ENCODE results near the gene NUP210L.
"Not testable (repeated sequence)": the region's sequence is repeated elsewhere in the genome, so short reads cannot be mapped to it uniquely, and the experiment has no call there.

Gene NUP210L

DNA sequence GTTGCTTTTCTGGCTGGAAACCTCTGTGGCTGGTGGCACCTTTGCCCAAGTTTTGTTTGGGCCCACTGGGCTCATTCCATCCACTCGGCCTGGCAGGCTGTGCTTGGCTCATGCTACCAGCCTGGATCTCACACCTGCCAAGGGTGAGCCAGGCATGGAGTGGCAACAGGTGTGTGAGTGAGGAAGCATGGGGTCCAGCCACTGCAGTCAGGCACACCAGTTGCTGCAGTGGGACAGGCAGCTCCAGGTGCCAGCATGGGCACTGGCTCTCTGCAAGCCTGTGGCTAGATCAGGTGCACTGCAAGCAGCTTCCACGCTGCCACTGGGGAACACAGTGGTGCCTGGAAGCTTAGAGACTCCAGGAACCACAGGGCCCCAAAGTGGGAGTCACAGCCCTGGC lies 57.0 kb downstream of the NUP210L start:
- no peak for DNase-seq (ENCODE audit: low read depth)

DNA sequence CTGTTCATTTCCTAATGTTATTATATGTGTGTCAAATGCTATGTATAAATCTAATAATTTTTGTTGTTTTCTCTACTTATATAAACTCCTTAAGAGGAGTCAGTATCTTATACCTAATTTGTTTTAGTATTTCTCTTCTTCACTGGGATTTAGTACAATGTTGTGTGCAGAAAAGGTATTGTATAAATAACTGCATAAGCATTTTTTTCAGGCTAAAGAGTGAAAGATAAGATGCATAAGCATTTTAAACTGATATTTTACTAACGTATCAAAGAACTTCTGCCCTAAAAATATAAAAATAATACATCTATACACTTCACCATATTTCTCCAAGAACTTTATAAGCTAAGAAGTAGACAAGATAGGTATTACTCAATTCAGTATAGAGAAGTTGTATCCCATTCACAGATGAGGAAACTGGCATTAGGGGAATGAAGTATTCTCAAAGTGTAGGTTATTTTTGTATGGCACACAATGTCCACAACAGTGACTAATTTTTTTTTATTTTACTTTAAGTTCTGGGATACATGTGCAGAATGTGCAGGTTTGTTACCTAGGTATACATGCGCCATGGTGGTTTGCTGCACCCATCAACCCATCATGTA lies 59.3 kb downstream of the NUP210L start:
- no peak for DNase-seq (ENCODE audit: low read depth)

DNA sequence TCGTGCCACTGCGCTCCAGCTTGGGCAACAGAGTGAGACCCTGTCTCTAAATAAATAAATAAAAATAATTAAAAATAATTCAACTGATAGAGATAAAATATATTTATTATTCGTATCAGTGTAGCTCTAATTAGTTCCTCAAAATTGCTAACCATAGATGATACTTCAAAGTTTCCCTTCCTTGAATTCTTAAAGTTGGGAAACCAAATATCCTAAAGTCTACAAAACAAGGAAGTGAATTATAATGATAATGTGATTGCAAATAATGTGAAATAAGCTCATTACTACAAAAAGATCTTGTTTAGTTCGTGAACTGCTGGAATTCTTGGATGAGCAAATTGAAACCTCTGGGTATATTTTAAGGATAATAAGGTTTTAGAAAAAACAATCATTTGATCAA lies 60.5 kb downstream of the NUP210L start:
- DNase-seq (ENCODE audit: low read depth), result no peak

DNA sequence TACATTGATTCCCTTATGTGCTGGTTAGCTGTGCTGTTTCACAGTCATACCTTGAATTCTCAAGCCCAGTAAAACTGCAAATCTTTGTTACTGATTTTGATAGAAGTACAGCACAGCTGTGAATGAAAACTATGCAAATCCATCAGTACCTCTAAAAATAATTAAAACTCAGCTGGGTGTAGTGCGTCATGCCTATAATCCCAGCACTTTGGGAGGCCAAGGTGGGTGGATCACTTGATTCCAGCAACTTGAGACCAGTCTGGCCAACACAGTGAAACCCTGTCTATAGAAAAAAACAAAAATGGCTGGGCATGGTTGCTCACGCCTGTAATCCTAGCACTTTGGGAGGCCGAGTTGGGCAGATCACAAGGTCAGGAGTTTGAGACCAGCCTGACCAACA lies 61.2 kb downstream of the NUP210L start:
- DNase-seq (ENCODE audit: low read depth), result no peak

DNA sequence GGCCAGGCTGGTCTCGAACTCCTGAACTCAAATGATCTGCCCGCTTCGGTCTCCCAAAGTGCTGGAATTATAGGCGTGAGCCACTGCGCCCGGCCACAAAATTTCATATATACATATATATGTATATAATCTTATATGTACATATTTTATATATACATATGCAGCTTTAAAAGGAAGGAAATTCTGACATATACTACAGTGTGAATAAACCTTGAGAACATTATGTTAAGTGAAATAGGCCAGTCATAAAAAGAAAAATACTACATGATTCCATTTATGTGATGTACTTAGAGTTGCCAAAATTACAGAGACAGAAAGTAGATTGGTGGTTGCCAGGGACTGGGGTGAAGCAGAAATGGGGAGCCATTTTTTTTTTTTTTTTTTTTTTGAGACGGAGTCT lies 63.2 kb downstream of the NUP210L start:
- no peak for DNase-seq (ENCODE audit: low read depth)

DNA sequence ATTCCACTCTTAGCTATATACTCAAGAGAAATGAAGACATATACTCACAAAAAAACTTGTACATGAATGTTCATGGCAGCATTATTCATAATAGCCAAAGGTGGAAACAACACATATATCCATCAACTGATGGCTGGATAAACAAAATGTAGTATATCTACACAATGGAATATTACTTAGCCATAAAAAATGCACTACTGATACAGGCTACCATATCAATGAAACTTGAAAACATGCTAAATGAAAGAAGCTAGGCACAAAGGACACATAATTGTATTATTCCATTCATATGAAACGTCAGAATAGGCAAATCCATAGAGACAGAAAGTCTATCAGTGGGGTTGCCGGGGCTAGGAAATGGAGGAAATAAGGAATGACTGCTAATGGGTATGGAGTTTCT lies 67.3 kb downstream of the NUP210L start:
- DNase-seq (ENCODE audit: low read depth), result no peak

DNA sequence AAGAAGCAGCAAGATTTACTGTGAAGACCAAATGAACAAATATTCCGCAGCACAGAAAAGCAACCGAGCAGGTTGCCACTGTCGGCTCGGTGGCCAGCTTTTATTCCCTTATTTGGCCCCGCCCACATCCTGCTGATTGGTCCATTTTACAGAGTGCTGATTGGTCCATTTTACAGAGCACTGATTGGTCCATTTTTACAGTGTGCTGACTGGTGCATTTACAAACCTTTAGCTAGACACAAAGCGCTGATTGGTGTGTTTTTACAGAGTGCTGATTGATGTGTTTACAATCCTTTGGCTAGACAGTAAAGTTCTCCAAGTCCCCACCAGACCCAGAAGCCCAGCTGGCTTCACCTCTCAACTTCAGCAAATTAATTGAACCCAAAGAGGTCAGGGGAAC lies 71.8 kb downstream of the NUP210L start:
- DNase-seq (ENCODE audit: low read depth), result not testable (repeated sequence)

DNA sequence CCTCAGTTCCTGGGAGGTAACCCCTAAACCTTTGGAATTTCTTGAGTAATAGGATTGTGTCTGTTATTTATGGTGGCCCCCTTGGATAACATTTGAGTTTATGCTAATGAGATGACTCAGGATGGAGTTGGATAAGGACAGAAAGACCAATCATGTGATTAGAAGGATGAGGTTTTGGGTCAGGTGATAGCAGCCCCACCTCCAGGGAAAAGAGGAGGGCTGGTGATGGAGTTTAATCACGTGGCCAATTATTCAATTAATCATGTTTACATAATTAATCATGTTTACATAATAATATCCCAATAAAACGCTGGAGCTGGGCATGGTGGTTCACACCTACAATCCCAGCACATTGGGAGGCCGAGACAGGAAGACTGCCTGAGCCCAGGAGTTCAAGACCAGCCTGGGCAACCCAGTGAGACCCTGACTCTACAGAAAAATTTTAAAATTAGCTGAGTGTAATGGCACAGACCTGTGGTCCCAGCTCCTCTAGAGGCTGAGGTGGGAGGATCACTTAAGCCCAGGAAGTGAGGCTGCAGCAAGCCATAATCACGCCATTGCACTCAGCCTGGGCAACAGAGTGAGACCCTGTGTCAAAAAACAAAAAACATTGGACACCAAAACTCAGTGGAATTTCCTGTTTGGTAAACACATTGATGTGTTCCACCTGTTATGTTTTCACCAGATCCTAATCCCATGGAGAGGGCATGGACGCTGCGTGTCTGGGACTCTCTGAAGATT lies 73.3 kb downstream of the NUP210L start:
- no peak for DNase-seq (ENCODE audit: low read depth)

DNA sequence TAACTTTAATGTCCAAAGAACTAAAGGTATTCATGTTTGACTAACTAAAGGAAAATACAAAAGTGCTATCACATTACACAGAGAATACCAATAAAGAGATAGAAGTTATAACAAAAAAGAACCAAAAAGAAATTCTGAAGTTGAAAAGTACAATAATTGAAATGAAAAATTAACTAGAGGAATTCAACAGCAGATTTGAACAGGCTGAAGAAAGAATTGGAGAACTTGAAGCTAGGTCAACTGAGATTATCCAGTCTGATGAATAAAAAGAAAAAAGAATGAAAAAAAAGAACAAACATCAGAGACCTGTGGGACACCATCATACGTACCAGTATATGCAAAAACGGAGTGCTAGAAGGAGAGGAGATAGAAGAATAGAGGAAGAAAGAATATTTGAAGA lies 78.5 kb downstream of the NUP210L start:
- DNase-seq (ENCODE audit: low read depth), result no peak

DNA sequence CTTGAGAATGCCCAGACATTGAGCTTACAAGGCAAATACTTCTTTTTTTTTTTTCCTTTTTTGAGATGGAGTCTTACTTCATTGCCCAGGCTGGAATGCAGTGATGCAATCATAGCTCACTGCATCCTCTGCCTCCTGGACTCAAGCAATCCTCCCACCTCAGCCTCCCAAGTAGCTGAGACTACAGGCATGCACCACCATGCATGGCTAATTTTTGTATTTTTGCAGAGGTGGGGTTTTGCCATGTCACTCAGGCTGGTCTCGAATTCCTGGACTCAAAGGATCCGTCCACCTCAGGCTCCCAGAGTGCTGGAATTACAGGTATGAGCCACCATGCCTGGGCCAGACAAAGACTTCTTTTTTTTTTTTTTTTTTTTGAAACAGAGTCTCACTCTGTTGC lies 79.1 kb downstream of the NUP210L start:
- no peak for DNase-seq (ENCODE audit: low read depth)

DNA sequence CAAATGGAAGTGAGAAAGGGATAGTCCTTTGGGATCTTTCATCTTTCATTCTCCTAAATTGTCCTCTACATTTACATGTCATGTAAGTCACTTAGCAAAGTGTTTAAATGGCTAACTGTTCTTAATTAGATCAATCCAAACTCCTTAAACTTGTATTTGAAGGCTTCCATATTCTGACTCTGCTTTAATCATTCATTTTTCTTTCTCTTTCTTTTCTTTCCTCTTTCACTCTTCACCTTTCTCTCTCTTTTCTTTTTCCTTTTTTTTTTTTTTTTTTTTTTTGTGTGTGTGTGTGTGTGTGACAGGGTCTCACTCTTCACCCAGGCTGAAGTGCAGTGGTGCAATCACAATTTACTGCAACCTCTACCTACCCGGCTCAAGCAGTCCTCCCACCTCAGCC lies 92.6 kb downstream of the NUP210L start:
- no peak for DNase-seq (ENCODE audit: low read depth)

DNA sequence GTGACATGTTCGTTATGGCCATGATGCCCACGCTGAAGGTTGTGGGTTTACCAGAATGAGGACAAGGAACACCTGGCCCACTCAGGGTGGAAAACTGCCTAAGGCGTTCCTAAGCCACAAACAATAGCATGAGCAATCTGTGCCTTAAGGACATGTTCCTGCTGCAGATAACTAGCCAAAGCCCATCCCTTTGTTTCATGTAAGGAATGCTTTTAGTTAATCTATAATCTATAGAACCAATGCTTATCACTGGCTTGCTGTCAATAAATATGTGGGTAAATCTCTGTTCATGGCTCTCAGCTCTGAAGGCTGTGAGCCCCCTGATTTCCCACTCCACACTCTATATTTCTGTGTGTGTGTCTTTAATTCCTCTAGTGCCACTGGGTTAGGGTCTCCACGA lies 107.4 kb downstream of the NUP210L start:
- DNase-seq (ENCODE audit: low read depth), result not testable (repeated sequence)

DNA sequence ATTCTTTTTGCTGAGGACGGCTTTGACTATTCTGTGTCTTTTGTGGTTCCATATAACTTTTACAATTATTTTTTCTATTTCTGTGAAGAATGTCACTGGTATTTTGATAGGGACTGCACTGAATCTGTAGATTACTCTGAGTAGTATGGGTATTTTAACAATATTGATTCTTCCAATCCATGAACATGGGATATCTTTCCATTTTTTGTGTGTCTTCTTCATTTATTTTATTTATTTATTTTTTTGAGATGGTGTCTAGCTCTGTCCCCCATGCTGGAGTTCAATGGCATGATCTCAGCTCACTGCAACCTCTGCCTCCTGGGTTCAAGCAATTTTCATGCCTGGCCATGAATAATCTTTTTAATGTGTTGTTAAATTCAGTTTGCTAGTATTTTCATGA lies 121.2 kb downstream of the NUP210L start:
- not testable (repeated sequence) for DNase-seq (ENCODE audit: low read depth)

DNA sequence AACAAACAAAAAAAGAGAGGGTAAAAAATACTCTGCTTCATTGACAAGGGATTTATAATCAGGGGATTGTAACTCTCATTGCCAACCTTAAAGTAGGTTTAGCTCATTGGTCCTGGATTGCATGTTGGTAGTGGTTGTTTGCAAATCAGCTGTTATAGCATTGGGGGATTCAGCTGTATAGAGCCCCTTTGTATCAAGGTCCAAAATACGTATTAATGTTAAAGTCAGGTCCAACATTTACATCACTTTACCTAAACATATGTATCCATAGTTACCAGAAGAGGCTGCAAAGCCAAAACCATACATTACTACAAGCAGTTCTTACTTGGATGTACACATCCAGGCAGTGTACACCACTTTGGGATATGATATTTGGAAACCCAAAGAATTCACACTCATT lies 134.9 kb downstream of the NUP210L start:
- DNase-seq (ENCODE audit: low read depth), result no peak

DNA sequence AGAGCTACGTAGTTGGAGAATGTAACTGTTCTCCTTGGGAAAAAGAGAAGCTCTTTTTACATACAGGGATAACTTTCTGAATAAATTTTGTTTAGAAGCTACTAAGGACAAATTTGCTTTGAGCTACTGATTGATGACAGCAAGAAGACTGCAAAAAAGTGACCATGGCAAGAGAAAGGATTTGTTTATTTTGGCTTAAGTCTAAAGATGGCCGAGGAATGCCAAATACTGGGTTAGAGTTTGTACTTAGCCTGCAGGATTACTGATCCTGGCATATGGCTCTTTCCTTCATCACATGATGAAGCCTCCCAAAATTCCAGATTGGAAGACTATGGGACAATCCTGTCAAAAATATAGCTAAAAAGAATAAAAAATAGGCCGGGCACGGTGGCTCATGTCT lies 135.6 kb downstream of the NUP210L start:
- DNase-seq (ENCODE audit: low read depth), result no peak

DNA sequence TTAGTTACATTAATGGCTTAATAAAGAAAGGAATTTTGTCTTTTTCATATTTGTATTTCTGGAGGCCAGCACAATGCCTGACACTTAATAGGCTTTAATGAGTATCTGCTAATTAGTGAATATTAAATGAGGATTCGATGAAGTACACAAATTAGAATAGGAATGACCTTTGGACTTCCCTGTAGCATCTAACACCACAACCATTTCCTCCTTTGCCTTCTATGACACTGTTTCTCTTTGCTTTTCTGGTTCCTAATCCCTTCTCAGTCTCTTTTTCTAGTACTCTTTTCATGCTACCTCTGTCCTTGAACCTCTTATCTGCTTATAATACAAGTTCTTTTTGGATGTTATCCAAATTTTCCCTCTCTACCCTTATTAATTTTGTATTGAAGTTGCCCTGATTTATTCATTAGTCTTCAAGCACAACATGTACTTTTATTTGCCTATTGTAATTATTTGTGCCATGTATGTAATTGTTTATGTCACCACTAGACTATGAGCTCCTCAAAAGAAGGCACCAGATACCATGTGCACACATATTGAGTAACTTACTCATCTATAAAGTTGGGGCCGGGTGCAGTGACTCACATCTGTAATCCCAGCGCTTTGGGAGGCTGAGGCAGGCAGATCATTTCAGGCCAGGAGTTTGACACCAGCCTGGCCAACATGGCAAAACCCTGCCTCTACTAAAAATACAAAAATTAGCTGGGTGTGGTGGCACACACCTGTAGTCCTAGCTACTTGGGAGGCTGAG lies 140.5 kb downstream of the NUP210L start:
- DNase-seq (ENCODE audit: low read depth), result no peak

DNA sequence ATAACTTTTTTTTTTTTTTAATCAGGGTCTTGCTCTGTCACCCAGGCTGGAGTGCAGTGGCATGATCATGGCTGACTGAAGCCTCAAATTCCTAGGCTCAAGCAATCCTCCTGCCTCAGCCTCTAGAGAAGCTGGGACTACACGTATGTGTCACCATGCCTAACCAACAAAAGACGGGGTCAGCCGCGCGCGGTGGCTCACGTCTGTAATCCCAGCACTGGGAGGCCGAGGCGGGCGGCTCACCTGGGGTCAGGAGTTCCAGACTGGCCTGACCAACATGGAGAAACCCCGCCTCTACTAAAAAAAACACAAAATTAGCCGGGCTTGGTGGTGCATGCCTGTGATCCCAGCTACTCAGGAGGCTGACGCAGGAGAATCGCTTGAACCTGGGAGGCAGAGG lies 142.3 kb downstream of the NUP210L start:
- DNase-seq (ENCODE audit: low read depth), result not testable (repeated sequence)

DNA sequence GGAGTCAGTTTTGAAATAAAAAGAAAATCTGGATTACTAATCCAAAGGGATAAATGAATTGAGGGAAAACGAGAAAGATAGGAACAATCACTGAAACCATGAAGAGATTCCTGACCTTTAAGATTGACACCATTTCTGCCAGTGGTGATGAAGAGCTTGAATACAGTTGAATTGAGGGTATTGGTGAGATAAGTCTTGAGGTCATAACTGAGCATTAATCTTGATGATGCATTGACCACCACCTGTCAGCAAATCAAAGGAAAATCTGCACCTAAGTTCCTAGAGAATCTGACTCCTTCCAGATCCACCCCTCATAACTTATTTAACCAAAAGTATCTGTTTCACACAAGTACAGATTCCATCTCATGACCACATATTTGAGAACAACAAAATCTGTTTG lies 142.7 kb downstream of the NUP210L start:
- no peak for DNase-seq (ENCODE audit: low read depth)

DNA sequence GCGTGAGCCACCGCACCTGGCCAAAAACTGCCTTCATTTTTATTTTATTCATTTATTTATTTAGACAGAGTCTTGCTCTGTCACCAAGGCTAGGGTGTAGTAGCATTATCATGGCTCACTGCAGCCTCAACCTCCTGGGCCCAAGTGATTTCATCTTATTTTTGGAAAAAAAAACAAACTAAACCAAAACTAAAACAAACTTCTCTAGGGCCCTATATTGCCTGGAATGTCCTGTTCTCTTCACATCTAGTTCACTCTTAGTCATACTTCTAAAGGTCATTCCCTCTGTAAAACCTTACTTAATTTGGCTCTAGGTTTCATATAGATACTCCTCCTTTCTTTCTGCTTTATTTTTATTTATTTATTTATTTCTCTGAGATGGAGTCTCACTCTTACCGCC lies 148.7 kb downstream of the NUP210L start:
- no peak for DNase-seq (ENCODE audit: low read depth)

DNA sequence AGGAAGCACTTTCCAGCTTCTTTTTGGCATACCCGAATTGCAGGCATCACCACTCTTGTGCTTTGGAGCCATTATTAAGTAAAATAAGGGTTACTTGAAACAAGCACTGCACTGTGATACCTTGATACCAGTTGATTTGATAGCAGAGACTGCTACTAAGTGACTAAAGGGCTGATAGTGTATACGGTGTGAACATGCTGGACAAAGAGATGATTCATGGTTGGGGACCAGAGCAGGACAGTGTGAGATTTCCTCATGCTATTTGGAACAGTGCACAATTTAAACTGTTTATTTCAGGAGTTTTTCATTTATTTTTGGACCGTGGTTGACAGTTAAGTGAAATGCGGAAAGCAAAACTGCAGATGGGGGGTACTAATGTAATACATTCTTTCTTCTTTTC lies 154.5 kb downstream of the NUP210L start:
- DNase-seq (ENCODE audit: low read depth), result no peak

DNA sequence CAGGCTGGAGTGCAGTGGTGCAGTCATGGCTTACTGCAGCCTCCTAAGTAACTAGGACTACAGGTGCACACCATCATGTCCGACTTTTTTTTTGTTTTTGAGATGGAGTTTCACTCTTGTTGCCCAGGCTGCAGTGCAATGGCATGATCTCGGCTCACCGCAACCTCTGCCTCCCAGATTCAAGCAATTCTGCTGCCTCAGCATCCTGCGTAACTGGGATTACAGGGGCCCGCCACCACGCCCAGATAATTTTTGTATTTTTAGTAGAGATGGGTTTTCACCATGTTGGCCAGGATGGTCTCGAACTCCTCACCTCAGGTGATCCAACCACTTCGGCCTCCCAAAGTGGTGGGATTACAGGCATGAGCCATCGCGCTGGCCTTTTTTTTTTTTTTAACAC lies 158.0 kb downstream of the NUP210L start:
- not testable (repeated sequence) for DNase-seq (ENCODE audit: low read depth)

DNA sequence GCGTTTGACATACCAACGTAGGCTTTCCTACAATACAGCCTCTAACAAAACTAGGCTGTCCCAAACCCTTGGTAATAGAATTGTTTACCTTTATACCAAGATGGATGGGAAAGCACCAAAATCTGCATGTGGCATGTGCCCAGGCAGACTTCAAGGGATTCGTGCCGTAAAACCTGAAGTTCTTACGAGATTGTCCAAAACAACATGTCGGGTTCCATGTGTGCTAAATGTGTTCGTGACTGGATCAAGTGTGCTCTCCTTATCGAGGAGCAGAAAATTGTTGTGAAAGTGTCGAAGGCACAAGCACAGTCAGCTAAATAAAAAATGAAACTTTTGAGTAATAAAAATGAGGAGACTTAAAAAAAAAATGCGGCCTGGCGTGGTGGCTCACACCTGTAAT lies 159.2 kb downstream of the NUP210L start:
- no peak for DNase-seq (ENCODE audit: low read depth)

DNA sequence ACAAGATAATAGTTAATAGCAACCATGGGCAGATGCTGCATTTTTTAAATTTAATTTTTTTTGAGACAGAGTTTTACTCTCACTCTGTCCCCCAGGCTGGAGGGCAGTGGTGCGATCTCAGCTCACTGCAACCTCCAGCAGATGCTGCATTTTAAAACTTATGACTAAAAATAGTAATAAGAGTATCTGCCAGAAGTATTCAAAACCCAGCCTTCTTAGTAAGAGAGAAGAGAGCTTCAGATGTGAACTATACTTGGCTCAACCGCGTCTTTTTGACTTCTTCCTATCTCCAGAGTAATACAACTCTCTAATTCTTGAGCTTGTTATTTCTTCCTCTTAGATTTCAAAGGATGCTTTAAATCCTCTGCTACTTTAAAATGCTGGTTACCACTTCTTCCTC lies 159.7 kb downstream of the NUP210L start:
- DNase-seq (ENCODE audit: low read depth), result no peak

Measured in stimulated activated CD8-positive, alpha-beta memory T cell treated with anti-CD3 and anti-CD28 coated beads, Interleukin-12 subunit alpha, Interleukin-12 subunit beta, amount 100 ng/mL, for 4 hours (primary cell).